Suprapubic skin (tissue), 4 donors: Measurements from ENCODE around the gene ZFP82.

Experiments
- CTCF ChIP-seq, 2 donors: fragments of 200-600 bp in 1 of 2; fragments of 450-650 bp in 1 of 2; sonication (generic) in 1 of 2; IDR thresholded peaks; one replicate each; pipeline ENCODE4 v1.5.1; 2016 to 2019; ENCODE audit warnings: antibody characterized with exemption in 2 of 2, mild to moderate bottlenecking in 1 of 2, moderate library complexity in 1 of 2
- POLR2A ChIP-seq, 2 donors: fragments of 450-650 bp; IDR thresholded peaks; one replicate each; pipeline ENCODE4 v1.6.1; 2017; ENCODE audit warnings: antibody characterized with exemption in 2 of 2, mild to moderate bottlenecking in 2 of 2, moderate library complexity in 2 of 2
- POLR2AphosphoS5 ChIP-seq, 3 donors: sonication (generic); formaldehyde crosslinking; IDR thresholded peaks; one replicate each; pipeline ENCODE4 v1.6.1; 2017; ENCODE audit warnings: antibody characterized with exemption in 3 of 3

- TF ChIP-seq POLR2A (IDR thresholded peaks at IDR 0.05): no peak
- TF ChIP-seq CTCF (IDR thresholded peaks at IDR 0.05): no peak
- no peak for TF ChIP-seq POLR2AphosphoS5 (IDR thresholded peaks at IDR 0.05)
These were observed 54.6 kb downstream of the ZFP82 start for GRCh38 chr19:36363845-36364244.
